GM12878 (cell line): ENCODE results near the gene CHCHD1. TPM values are rescaled to one million over a fixed set of nuclear protein-coding genes. Genes with fewer than 3 reads are reported as not detected.

ENCODE experiments used
- ATAC-seq: fragments of 200-7000 bp; cut with Tn5 transposase; 3 replicates; pipeline ENCODE4 v1.9.1; 2020; ENCODE audit warnings: mild to moderate bottlenecking, moderate library complexity
- BruUV-seq: library from RNA; stranded (reverse); fragments of 400-500 nt; replicated peaks from 2 replicates; lab custom pipeline; 2021; lab: Mats Ljungman, UMichigan
- CTCF ChIA-PET: fragments of 300-600 bp; sonication (Branson Sonifier 250); formaldehyde crosslinking; extraction: SDS; loops from one replicate; lab custom pipeline; 2021; ENCODE audit warnings: inconsistent platforms; lab: Yijun Ruan, JAX
- POLR2A ChIA-PET: fragments of 350-600 bp; formaldehyde crosslinking; extraction: SDS; loops from one replicate; lab custom pipeline; 2021; ENCODE audit warnings: inconsistent platforms; lab: Charles Lee
- RAD21 ChIA-PET: fragments of 300-600 bp; sonication (Branson Sonifier 250); formaldehyde crosslinking; loops from one replicate; lab custom pipeline; 2023; ENCODE audit warnings: antibody characterized with exemption; ENCODE audit not compliant: unreplicated experiment; lab: Charles Lee
- SMC1A ChIA-PET: fragments of 300-600 bp; sonication (Branson Sonifier 250); formaldehyde crosslinking; loops from one replicate; lab custom pipeline; 2023; ENCODE audit not compliant: unreplicated experiment, uncharacterized antibody; lab: Charles Lee
- DNase-seq: peaks from one replicate; pipeline ENCODE4 v3.0.0-alpha.2; 2011; ENCODE audit warnings: low read depth, low spot score
- FAIRE-seq: peaks from 3 replicates; lab custom pipeline; 2011; peaks lifted over from hg19 to GRCh38; lab: Jason Lieb, UNC
- H2AFZ ChIP-seq: 2 replicates; pipeline ENCODE4 v1.6.0; 2011; ENCODE audit warnings: low read depth, low read length, control low read depth; ENCODE audit not compliant: control insufficient read depth
- H3K27ac ChIP-seq: 2 replicates; pipeline ENCODE4 v1.5.1; 2011; ENCODE audit warnings: control low read depth; ENCODE audit not compliant: control insufficient read depth, insufficient read depth
- H3K27me3 ChIP-seq, 2 experiments: replicated peaks in 1 of 2; 2 replicates each; pipeline versions ENCODE4 v1.6.0 to v1.6.1; 2011; ENCODE audit warnings: low read length in 1 of 2; ENCODE audit not compliant: control insufficient read depth in 2 of 2, insufficient read depth in 2 of 2
- H3K36me3 ChIP-seq, 2 experiments: 2 replicates each; pipeline ENCODE4 v1.5.1; 2011; ENCODE audit warnings: low read length in 1 of 2; ENCODE audit not compliant: control insufficient read depth in 2 of 2, insufficient read depth in 2 of 2
- H3K4me1 ChIP-seq: 2 replicates; pipeline ENCODE4 v1.6.1; 2011; ENCODE audit warnings: mild to moderate bottlenecking, low read length, moderate library complexity, mixed read lengths; ENCODE audit not compliant: control insufficient read depth, insufficient read depth
- H3K4me2 ChIP-seq: 2 replicates; pipeline ENCODE4 v1.6.0; 2011; ENCODE audit warnings: control low read depth; ENCODE audit not compliant: control insufficient read depth, insufficient read depth
- H3K4me3 ChIP-seq: fragments of 200-600 bp; sonication (generic); 2 replicates; pipeline ENCODE4 v1.5.1; 2016
- H3K79me2 ChIP-seq: 2 replicates; pipeline ENCODE4 v1.6.0; 2011; ENCODE audit warnings: low read length; ENCODE audit not compliant: control insufficient read depth, insufficient read depth
- H3K9ac ChIP-seq: 2 replicates; pipeline ENCODE4 v1.8.0; 2011; ENCODE audit warnings: low read length, control low read depth, mixed read lengths; ENCODE audit not compliant: control insufficient read depth, insufficient read depth
- H3K9me3 ChIP-seq: replicated peaks from 3 replicates; pipeline ENCODE4 v1.5.1; 2011; ENCODE audit warnings: mild to moderate bottlenecking, low read length; ENCODE audit not compliant: control insufficient read depth, insufficient read depth
- H4K20me1 ChIP-seq: 2 replicates; pipeline ENCODE4 v1.6.0; 2011; ENCODE audit not compliant: control insufficient read depth, insufficient read depth
- EP300 ChIP-seq, 2 experiments: fragments of 150-350 bp in 1 of 2; IDR thresholded peaks; 2 replicates each; pipeline ENCODE4 v1.6.1; 2011 to 2012; ENCODE audit warnings: low read depth in 2 of 2, low read length in 2 of 2, borderline replicate concordance in 1 of 2, improper control_type of control experiment in 1 of 2, inconsistent platforms in 1 of 2; ENCODE audit not compliant: control insufficient read depth in 1 of 2
- FOS ChIP-seq: IDR thresholded peaks from 3 replicates; pipeline ENCODE4 v1.6.1; 2011; ENCODE audit warnings: borderline replicate concordance; ENCODE audit not compliant: insufficient read length; ENCODE audit errors: extremely low read depth
- HDAC2 ChIP-seq: fragments of 200-600 bp; sonication (generic); IDR thresholded peaks from 2 replicates; pipeline ENCODE4 v1.6.1; 2017
- MXI1 ChIP-seq: fragments of 150-350 bp; IDR thresholded peaks from 2 replicates; pipeline ENCODE4 v1.6.1; 2011; ENCODE audit warnings: low read depth, mild to moderate bottlenecking, inconsistent platforms, low read length, improper control_type of control experiment
- MYC ChIP-seq: IDR thresholded peaks from 2 replicates; pipeline ENCODE4 v1.6.1; 2011; ENCODE audit warnings: mild to moderate bottlenecking, low read length, moderate library complexity, inconsistent platforms; ENCODE audit not compliant: insufficient read depth, insufficient replicate concordance, insufficient read length, severe bottlenecking
- NFYA ChIP-seq: IDR thresholded peaks from 2 replicates; pipeline ENCODE4 v1.6.1; 2011; ENCODE audit warnings: low read depth, mild to moderate bottlenecking, low read length, improper control_type of control experiment, borderline replicate concordance
- NRF1 ChIP-seq: conservative IDR thresholded peaks from 2 replicates; pipeline ENCODE4 v1.6.1; 2011; ENCODE audit warnings: mild to moderate bottlenecking, low read depth, low read length, improper control_type of control experiment
- RFX5 ChIP-seq: IDR thresholded peaks from 2 replicates; pipeline ENCODE4 v1.6.1; 2011; ENCODE audit warnings: low read depth, low read length, improper control_type of control experiment
- SPI1 ChIP-seq: IDR thresholded peaks from 2 replicates; pipeline ENCODE4 v1.6.1; 2011; ENCODE audit warnings: low read depth, mild to moderate bottlenecking, low read length, moderate library complexity, borderline replicate concordance; ENCODE audit not compliant: insufficient read depth
- TARDBP ChIP-seq: IDR thresholded peaks from 2 replicates; pipeline ENCODE4 v1.6.1; 2016; ENCODE audit warnings: borderline replicate concordance
- YY1 ChIP-seq: IDR thresholded peaks from 2 replicates; pipeline ENCODE4 v1.6.1; 2011; ENCODE audit warnings: low read depth, mild to moderate bottlenecking, low read length
- ZNF622 ChIP-seq: fragments of 450-650 bp; IDR thresholded peaks from 2 replicates; pipeline ENCODE4 v1.6.1; 2017; ENCODE audit warnings: mild to moderate bottlenecking, inconsistent platforms
- WGBS: methylation state at CpG from one replicate; pipeline ENCODE4 v1.1.6; 2016; ENCODE audit warnings: low lambda C conversion rate; ENCODE audit not compliant: insufficient replicate concordance, insufficient coverage; ENCODE audit errors: missing lambda C conversion rate; 5-methylcytosine and 5-hydroxymethylcytosine counted together
- in situ Hi-C: fragments of 300-500 bp; cut with MboI; formaldehyde crosslinking; loops from 9 replicates; pipeline ENCODE4 v1.14.3; 2018; ENCODE audit warnings: mixed read lengths
- intact Hi-C: fragments of 100-400 bp; cut with micrococcal nuclease; formaldehyde crosslinking; loops from one replicate; pipeline ENCODE4 v1.14.2; 2022; ENCODE audit not compliant: unreplicated experiment
- polyA plus RNA-seq, 11 experiments: library from polyadenylated mRNA; depleted of rRNA in 4 of 11; unstranded in 6 of 11; stranded (reverse) in 5 of 11; fragments of >200 nt; fragmentation: Nextera tagmentation in 4 of 11; fragmentation: Illumina TruSeq in 1 of 11; extraction: Ambion mirVana in 4 of 11; extraction: Trizol in 1 of 11; gene quantifications; 1 replicate in 1 of 11; 2 replicates in 10 of 11; pipeline versions ENCODE4 v1.2.1 to v1.2.3, GENCODE V29; 2011 to 2016; ENCODE audit warnings: inconsistent platforms in 2 of 11, missing spikeins in 2 of 11, low read depth in 1 of 11
- total RNA-seq, 4 experiments: library from RNA; depleted of rRNA in 3 of 4; stranded (reverse); fragments of >200 nt in 3 of 4; fragmentation: Illumina TruSeq in 1 of 4; extraction: Trizol in 1 of 4; gene quantifications; 2 replicates each; pipeline versions ENCODE4 v1.2.1 to v1.2.3, GENCODE V29; 2013 to 2021
- TF ChIP-seq, protein P1 (sequence below): fragments of 150-350 bp; IDR thresholded peaks from 2 replicates; pipeline ENCODE4 v1.6.1; 2016; ENCODE audit warnings: low read depth, low read length
- TF ChIP-seq, protein P2 (sequence below): fragments of 450-650 bp; IDR thresholded peaks from 2 replicates; pipeline ENCODE4 v1.6.1; 2016; ENCODE audit warnings: mild to moderate bottlenecking, moderate library complexity, borderline replicate concordance
- TF ChIP-seq, protein P3 (sequence below): IDR thresholded peaks from 2 replicates; pipeline ENCODE4 v1.6.1; 2011; ENCODE audit warnings: borderline replicate concordance, low read depth, mild to moderate bottlenecking, moderate library complexity, mixed read lengths, low read length; ENCODE audit not compliant: insufficient read depth; ENCODE audit errors: extremely low read length

CHCHD1 gene
- total and polyA plus RNA-seq, 10 of the 15 experiments (the other 5 are each of a cell fraction or from before 2014, with no cell fraction given), result 35.0 to 132 (median 70.0) TPM

DNA sequence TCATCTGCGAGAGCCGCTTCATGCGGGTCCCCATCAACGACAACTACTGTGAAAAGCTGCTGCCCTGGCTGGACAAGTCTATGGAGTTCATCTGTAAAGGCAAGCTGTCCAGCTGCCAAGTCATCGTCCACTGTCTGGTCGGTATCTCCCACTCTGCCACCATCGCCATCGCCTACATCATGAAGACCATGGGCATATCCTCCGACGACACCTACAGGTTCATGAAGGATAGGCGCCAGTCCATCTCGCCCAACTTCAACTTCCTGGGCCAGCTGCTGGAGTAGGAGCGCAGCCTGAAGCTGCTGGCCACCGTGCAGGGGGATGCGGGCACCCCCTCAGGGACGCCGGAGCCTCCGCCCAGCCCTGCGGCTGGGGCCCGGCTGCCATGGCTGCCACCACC is 49.4 kb upstream of the CHCHD1 start:
- SMC1A ChIA-PET, result interaction anchor here (2.1 to 4.7 kb wide), 2 partner anchors 11 to 147 kb away, joined by 6 to 35 read pairs; partner anchors contain the start of gene SEC24C
- FAIRE-seq (no peak), DNase-seq (no peak), ATAC-seq (no peak)
- no peak overlapping the region for H3K9ac ChIP-seq
- BruUV-seq, result no TSS peak
- H4K20me1 ChIP-seq, result no peaks in the 10 kb centered on the region
- POLR2A ChIA-PET, result interaction anchor here (2.4 to 3.7 kb wide), 2 partner anchors 11 kb away, joined by 13 to 38 read pairs; partner anchors contain the start of gene SEC24C
- H3K27me3 ChIP-seq, result no peaks in the 10 kb centered on the region
- CTCF ChIA-PET, result no interaction called here
- in situ Hi-C loops (no loop called here), intact Hi-C loops (no loop called here)
- WGBS, result 97% methylated on average over 20 of the region's 20 CpGs
- no peaks in the 10 kb centered on the region; the same call in 1 of the 2 replicates for H3K4me1 ChIP-seq
- RAD21 ChIA-PET, result interaction anchor here (2.8 kb wide), 1 partner anchor 26 kb away, joined by 19 read pairs; no protein-coding TSS in a partner anchor
- H2AFZ ChIP-seq, result no peak overlapping the region
- no peak overlapping the region for H3K4me3 ChIP-seq
- H3K79me2 ChIP-seq, result peaks cover 24% of the 10 kb centered on the region
- H3K36me3 ChIP-seq, result no peaks in the 10 kb centered on the region; a peak in 1 of 4 replicates
- no peak overlapping the region for H3K27ac ChIP-seq
- no peaks in the 10 kb centered on the region for H3K9me3 ChIP-seq
- H3K4me2 ChIP-seq, result no peak overlapping the region
- TF ChIP-seq YY1 (no peak), EP300 (IDR thresholded peaks at IDR 0.05; ENCODE audit: borderline replicate concordance in 1 of 2, control insufficient read depth in 1 of 2, low read depth in 2 of 2, low read length in 2 of 2) (no peak), MYC (no peak), RFX5 (no peak), HDAC2 (no peak), MXI1 (no peak), FOS (no peak), NRF1 (no peak), NFYA (no peak), ZNF622 (no peak), TARDBP (no peak), SPI1 (no peak)
- TF ChIP-seq, protein P1, sequence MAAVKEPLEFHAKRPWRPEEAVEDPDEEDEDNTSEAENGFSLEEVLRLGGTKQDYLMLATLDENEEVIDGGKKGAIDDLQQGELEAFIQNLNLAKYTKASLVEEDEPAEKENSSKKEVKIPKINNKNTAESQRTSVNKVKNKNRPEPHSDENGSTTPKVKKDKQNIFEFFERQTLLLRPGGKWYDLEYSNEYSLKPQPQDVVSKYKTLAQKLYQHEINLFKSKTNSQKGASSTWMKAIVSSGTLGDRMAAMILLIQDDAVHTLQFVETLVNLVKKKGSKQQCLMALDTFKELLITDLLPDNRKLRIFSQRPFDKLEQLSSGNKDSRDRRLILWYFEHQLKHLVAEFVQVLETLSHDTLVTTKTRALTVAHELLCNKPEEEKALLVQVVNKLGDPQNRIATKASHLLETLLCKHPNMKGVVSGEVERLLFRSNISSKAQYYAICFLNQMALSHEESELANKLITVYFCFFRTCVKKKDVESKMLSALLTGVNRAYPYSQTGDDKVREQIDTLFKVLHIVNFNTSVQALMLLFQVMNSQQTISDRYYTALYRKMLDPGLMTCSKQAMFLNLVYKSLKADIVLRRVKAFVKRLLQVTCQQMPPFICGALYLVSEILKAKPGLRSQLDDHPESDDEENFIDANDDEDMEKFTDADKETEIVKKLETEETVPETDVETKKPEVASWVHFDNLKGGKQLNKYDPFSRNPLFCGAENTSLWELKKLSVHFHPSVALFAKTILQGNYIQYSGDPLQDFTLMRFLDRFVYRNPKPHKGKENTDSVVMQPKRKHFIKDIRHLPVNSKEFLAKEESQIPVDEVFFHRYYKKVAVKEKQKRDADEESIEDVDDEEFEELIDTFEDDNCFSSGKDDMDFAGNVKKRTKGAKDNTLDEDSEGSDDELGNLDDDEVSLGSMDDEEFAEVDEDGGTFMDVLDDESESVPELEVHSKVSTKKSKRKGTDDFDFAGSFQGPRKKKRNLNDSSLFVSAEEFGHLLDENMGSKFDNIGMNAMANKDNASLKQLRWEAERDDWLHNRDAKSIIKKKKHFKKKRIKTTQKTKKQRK, result no peak
- TF ChIP-seq, protein P2, sequence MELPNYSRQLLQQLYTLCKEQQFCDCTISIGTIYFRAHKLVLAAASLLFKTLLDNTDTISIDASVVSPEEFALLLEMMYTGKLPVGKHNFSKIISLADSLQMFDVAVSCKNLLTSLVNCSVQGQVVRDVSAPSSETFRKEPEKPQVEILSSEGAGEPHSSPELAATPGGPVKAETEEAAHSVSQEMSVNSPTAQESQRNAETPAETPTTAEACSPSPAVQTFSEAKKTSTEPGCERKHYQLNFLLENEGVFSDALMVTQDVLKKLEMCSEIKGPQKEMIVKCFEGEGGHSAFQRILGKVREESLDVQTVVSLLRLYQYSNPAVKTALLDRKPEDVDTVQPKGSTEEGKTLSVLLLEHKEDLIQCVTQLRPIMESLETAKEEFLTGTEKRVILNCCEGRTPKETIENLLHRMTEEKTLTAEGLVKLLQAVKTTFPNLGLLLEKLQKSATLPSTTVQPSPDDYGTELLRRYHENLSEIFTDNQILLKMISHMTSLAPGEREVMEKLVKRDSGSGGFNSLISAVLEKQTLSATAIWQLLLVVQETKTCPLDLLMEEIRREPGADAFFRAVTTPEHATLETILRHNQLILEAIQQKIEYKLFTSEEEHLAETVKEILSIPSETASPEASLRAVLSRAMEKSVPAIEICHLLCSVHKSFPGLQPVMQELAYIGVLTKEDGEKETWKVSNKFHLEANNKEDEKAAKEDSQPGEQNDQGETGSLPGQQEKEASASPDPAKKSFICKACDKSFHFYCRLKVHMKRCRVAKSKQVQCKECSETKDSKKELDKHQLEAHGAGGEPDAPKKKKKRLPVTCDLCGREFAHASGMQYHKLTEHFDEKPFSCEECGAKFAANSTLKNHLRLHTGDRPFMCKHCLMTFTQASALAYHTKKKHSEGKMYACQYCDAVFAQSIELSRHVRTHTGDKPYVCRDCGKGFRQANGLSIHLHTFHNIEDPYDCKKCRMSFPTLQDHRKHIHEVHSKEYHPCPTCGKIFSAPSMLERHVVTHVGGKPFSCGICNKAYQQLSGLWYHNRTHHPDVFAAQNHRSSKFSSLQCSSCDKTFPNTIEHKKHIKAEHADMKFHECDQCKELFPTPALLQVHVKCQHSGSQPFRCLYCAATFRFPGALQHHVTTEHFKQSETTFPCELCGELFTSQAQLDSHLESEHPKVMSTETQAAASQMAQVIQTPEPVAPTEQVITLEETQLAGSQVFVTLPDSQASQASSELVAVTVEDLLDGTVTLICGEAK, result no peak
- TF ChIP-seq, protein P3, sequence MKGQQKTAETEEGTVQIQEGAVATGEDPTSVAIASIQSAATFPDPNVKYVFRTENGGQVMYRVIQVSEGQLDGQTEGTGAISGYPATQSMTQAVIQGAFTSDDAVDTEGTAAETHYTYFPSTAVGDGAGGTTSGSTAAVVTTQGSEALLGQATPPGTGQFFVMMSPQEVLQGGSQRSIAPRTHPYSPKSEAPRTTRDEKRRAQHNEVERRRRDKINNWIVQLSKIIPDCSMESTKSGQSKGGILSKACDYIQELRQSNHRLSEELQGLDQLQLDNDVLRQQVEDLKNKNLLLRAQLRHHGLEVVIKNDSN, result no peak
